Erythroblast (primary cell): ENCODE data around the gene GPRIN3.

Source experiments
- GATA1 ChIP-seq: IDR thresholded peaks from 2 replicates; pipeline ENCODE4 v1.6.1; 2011; ENCODE audit warnings: low read depth, mild to moderate bottlenecking, control low read depth, low read length, moderate library complexity
- POLR2A ChIP-seq: IDR thresholded peaks from 2 replicates; pipeline ENCODE4 v1.6.1; 2011; ENCODE audit warnings: mild to moderate bottlenecking, low read length

- no peak for TF ChIP-seq POLR2A
- no peak for TF ChIP-seq GATA1
These were observed 49.1 kb downstream of the GPRIN3 start for GRCh38 chr4:89258506-89258905.
